NCI-H1436 (cell line): ENCODE results near the gene BHLHE41.
A peak's percentile ranks its signal among the peaks of the same experiment; 100 is the strongest.

ENCODE experiments used
- DNase-seq: peaks from one replicate; lab custom pipeline; 2025; lab: John Stamatoyannopoulos, UW

The BHLHE41 gene

DNA sequence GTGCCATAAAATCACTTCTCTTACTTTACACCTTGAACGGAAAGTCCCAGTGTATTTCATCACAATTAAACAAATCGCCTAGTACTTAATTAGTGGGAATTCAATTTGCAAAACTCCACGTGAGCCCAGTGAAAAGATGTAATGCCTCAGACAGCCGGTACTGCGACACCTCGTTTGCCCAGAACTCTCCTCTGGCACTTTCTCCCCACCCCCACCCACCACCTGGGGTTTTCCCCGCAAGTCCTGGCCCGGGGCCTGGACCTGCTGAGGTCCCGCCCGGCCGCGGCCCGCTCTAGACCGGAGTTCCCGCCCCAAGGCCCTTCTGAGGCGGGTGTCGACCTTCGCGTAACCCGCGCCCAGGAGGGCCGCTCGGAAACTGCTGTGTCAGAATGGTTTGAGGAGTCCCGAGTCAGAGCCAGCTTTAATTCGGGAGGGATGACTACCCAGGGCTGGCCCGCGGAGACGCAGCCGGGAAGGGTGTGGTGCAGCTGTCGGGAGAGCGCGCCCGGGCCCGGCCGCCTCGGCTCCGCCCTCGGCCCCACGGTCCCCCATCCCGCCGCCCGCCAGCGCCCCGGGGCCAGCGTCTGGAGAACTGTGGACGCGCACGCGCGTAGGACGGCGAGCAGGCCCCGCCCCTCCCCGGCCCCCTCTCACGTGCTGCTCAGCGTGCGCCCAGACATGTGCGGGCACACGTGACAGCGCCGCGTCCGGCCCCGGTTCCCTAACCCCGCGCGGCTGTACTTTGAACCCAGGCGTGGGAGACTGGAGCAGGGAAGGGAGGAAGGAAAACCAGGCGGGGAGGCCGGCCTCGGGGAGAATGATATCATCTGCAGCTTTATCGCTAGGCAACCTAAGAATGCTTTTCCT, 10.8 kb downstream of the BHLHE41 start:
- peak; percentile 12 for DNase-seq

DNA sequence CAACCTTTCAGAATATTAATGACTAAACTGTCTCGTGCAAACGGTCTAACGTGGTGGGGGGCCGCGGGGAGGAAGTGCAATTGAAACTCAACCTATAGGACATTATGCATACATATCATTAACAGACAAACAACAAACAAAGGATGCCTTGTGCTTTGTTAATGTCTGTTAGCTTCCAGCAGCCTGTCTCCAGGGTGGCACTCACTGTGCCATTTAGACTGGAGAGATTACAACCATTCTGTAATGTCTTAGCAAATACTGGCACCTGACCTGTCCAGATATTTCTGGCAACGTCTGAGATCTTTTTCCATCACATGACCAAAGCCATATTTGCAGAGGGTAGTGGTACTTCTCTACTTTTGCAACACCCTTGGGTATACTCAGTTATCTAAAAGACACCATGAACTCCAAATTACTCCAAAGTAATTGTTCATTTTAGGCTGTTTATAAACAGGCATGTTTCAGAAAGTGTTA, 11.6 kb downstream of the BHLHE41 start:
- DNase-seq = no peak

DNA sequence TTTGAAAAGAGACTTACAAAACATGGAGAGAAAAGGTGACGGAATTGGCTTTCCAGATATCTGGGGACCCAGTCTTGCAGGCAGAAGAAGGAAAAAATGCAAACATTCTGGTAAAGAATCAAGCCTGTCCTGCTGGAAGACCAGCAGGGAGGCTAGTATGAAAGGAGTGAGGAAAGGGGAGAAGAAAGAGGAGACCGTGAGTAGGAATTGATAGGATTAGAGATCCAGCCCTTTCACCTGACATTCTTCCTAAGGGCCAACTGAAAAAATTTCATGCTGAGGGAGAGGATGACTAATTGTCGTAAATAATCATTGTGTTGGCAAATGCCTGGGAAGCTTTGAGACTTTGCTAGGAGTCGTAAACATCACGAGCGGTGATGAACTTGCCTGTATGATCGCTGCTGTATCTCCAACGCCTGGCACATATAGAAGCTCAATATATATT, 12.1 kb downstream of the BHLHE41 start:
- DNase-seq = no peak

DNA sequence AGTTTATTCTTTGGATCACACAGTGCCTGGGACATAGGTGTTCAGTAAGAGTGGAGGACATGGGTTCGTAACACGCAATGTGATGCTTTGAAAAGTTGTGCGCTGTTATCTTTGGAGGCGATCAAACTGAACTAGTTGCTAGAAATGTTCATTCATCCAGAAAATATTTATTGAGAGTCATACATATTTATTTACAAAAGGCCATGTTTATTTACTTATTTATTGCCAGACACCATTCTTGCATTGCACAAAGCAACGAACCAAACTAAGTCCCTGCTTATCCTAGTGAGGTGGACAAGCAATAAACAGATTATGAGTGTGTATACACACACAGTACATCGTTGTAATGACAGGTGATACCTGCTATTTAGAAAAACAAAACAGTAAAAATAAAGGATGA, 12.6 kb downstream of the BHLHE41 start:
- no peak for DNase-seq

DNA sequence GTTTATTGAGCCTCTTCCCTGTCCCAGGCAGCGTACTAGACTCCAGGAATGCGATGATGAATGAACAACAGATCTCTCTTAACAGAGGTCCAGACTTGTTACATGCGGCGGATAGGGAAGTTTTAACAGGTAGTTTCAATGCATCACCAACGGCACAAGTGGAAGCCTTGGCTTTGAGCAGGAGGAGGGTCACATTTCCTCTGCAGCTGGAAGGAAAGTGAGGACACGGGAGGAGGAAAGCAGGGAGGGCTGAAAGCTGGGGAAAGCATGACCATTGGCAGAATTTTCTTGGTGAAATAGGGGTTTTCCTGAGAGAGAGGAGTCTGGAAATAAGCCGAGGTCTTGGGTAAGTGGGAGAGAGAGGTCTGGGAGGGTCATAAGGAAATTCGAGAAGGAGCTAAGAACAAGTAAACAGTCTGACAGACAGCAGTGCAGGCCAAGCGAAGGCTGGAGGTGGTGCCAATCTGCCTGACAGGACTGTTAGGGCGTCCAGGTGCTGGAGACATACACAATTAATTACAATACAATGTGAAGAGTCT, 15.4 kb downstream of the BHLHE41 start:
- DNase-seq = no peak

DNA sequence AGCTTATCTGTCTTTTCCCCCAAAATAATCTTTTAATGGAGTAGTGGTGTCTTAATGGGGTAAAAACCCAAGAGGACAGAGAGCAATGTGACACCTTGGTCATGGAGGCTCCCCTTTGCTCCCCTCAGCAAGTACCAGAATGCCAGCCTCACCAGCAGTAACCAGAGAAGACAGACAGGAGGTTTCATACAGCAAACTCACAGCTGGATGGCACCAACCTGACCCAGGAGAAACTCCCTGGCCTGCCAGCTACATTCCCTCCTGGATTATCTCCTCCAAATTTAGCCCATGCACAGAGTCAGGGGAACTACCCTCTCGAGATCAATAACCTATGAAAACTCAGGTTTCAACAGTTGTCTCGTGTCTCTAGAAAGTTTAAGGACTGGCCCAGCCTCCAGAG, 15.9 kb downstream of the BHLHE41 start:
- DNase-seq = no peak

DNA sequence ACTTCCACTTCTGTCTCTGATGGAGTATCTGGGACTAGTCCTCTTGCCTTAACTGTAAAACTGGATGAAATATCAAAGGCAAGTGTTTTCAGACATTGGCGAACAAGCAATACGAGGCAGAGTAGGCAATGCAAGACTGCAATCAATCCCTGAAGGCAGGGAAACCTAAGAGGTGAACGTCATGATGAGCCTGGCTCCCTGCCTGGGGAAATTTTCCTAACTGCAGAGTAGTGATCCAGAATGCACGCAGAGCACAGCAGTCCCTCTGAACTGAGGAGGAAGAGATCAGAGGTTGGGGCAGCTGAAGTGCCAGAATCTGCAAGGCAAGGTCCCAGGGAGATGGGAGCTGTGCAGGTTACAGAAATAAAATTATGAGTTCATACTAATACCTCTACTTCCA, 18.5 kb downstream of the BHLHE41 start:
- DNase-seq = no peak

DNA sequence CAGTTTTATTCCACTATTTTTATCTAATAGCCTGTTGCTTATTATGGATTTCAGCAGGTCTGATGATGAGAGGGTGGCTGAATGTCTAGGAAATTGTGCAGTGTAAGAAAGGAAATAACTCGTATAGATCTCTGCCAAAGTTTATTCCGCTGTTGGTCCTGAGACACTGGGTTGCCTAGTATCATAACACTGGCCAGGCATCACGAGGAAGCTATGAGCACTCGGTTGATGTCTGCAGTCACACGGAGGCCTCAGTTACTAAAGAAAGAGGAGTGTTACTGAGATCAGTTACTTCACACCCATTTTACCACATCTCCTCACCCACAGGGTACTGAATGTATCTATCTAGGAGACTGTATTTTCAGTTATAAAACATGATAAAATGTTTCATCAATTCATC, 21.9 kb downstream of the BHLHE41 start:
- no peak for DNase-seq

DNA sequence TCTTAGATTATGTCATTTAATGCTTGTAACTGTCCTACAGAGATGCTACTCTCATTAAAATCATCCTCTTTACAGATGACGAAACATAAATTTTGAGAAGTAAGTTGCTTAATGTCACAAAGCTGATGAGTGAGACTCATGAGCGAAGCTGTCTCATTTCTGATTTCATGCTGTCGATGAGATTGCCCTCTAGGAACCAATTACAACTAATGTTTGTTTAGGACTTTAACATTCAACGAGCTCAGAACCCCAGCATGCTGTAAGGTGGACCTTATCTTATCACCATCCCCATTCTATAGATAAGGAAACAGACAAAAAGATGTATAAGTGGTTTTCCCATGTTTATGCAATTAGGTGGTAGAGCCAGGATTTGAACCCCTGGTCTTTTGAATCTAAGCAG, 23.1 kb downstream of the BHLHE41 start:
- DNase-seq = no peak

DNA sequence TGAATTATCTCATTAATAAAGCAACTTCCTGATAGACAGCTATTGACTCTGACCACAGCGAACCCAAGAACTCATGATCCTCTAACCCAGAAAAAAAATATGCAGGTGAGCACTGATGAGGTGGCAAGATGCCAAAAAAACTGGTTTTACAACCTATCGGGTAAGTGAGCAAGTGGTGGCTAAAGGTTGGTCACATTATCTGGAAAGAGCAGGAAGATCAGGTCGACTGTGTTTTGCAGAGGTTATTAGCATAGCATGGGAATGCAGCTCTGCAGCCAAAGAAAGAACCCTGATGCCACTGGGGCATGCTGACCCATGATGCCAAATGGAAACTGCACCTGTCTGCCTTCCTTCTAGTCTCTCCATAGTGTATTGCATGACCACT, 23.5 kb downstream of the BHLHE41 start:
- DNase-seq = no peak

DNA sequence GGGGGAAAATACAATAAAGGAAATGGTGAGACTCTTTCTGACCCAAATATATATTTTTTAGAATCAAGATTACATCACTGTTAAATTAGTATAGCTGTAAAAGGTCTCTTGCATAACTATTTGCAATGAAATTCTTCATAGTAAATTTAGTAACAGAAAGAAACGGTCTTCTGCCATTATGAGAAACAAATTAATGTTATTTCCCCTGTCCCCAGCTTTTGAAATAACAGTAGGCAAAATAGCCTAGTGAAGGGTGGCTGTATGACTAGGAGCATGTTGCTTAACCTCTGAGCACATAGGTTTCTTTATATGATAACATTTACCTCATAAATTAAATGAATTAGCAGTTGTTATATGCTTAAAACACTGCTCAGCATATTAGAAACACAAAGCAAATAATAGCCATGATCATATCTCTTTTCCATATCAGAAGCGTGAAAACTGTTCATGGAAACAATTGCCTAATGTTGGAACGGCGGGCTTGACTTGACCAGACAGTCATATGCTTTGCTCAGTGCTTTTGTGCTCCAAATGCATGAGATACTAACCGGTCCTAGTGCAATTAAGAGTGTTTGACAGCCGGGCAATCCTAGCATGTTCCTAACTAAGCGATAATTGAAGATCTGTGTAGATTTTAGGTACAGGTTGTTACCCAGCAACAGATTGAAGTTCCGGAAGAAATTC, 24.0 kb downstream of the BHLHE41 start:
- DNase-seq = no peak

DNA sequence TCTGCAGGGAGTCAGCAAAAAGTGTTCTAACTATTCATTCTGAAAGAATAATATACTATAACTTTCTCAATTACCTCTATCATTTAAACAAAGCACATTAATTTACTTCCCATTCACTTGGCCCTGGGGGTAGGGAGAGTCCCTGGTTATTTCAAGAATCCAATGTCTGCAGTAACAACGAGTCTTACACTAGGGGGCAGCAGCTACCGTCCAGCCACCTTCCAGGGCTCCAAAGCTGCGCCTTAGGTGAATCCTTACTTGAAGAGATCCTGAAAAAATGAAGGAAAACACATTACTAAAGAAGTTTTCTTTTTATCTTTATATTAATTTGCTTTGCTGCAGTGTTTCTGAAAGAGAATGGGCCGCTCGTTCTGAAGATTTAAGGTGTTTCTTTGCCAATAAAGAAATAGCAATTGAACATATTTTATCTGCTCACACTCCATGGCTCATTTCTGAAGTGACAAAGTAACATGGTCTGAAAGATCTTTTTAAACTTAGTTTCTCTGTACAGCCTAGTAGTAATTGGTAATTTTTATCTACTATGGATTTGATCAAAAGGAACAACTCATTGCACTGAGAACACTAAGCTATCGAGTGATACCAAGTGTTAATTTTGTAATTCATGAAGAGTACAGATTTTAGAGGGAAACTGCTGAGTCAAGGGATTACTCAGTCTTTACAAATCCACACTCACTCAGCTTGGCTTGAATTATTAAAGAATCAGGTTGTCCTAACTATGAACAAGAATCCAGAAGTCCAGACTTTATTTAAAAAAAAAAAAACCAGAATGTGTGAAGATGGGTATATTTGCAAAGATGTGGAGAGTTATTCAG, 27.6 kb downstream of the BHLHE41 start:
- DNase-seq = peak; percentile 31

DNA sequence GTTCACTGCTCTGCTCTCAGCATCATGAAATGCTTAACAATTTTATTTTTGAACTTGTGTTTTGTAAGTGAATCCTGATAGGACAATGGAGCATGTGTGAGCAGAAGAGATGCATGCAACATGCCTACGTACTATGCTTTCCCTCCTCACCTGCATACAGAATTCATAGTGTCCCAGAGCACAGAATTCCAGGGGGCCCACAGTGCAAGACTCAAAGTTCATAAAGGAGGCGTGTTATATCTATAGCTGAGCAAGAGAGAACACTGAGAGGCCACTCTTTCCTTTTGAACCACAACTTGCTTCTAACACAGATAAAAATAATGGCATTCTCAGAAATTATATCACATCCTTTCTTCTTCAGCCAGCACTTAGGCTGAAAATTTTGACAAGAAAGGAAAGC, 28.8 kb downstream of the BHLHE41 start:
- DNase-seq = no peak

DNA sequence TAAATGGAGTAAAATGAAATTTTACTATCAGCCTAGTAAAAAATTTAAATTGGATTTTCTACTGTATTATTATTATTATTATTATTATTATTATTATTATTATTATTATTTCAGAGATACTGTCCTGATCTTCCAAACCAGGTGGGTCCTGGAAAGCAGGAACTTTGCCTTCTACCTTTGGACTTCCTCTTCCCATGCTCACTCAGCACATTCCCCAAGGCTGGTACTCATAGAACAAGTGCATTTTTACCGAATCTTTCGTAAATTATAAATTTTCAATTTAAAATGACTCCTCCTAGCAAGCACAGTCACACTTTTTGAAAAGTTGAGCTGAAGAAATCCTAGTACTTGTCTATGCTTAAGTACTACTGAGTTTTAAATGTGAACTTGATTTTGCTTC, 29.7 kb downstream of the BHLHE41 start:
- DNase-seq = no peak

DNA sequence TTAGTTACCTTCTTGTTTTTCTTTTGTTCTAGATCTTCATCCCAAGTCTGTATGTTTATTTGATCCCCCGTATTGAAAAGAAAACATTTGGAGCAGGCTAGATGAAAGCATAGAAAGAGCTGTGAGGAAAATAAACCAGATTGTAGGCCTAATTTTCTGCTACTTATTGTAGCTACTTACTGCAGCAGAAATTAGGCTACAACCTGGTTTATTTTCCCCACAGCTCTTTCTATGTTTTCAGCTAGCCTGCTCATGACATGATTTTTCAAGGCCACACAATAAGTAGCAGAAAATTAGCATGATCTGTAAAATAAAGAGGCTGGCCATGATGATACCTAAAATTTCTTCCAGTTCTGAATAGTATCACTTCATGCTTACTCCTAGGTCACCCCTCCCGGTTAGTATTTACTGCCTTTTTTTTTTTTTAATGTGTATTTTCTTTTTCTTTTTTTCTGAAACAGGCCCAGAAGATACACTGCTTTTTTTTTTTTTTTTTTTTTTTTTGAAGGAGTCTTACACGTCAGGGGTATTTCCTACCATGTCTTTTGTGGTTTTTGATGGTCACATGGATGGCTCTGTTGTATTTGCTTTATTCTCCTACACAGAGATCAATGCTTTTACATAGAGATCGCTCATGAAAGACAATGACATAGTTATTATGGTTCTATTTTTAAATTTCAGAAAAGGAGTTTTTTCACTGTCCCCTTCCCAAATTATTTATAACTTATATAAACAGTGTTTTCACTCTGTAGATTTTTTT, 32.3 kb downstream of the BHLHE41 start:
- no peak for DNase-seq

DNA sequence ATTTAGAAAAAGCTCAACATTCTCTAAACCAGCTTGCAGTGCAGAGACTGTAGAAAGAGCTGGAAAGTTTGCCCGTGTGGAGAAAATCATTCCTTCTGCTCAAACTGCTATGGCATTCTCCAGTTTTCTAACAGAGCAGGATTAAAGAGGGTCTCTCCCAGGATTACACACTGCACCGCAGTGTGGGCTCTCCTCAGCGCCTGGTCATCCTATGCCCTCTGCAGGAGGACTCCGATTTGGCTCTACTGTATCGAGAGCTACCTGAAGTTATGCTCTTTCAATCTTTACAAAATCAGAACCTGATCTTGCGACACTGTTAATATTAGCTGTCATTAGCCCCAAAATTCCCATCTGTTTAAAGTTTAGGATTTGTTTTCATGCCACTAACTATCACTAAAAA, 33.0 kb downstream of the BHLHE41 start:
- no peak for DNase-seq

DNA sequence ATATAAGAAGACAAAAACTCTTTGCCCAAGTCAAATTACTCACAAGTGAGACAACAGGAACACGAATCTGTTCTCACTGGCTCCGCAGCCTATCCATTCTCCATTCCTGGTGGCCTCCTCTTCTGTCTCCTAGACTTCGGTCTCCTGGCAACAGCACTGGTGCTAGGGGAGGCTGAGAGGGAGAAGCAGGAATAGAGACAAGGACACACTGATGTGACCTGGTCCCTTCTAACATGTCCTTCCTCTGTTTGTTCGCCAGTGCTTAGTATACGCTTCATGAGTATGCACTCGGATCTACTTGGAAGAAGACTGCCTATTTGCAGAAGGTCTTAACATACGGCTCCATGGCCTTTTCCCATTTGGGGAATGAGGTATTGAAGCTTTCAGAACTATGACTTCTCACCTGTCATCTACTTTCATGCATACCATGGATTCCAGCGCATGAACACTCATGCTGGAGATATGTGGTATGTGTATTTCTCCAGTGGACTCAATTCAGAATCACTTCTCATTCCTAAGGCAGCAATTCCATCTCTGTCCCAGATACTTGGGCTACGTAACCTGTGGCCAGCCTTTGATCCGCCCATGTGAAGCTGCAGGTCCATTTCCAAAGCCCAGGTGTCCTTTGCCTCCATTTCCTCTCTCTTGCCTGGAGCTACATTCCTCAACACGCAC, 33.9 kb downstream of the BHLHE41 start:
- no peak for DNase-seq

DNA sequence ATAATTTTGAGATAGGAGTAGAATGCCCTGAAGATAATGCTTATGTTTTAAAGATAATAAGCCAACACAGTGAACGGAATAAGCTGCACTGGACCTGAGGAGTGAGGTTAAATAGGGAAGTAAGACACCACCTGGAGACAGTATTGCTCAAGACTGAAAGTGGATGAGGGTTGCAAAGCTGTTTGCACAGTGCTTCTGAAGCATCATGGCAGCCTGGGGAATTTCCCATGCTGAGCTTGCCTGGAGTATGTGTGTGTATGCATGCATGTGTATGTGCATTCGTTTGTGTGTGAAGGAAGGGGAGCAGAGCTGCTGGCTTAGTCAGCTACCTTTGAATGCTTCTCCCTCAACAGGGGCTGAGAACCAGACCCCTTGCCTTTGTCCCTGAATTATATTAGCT, 35.8 kb downstream of the BHLHE41 start:
- DNase-seq = no peak

DNA sequence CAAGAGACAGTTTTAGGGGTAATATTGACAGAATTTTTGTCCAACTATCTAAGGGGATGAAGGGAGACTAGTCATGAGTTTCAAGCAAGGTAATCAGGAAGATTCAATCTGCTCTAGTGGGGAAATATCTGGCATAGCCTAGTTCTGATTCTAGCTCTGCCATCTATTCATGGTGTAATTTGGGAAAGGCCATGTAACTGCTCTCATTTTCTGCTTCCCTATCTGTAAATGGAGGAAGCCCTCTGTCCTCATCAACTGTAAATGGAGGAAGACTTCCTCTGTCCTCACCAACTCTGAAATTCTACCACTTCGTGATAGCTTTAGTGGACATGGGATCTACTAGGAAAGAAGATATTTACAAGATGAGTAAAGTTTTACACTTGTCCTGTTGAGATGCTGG, 37.9 kb downstream of the BHLHE41 start:
- DNase-seq = no peak

DNA sequence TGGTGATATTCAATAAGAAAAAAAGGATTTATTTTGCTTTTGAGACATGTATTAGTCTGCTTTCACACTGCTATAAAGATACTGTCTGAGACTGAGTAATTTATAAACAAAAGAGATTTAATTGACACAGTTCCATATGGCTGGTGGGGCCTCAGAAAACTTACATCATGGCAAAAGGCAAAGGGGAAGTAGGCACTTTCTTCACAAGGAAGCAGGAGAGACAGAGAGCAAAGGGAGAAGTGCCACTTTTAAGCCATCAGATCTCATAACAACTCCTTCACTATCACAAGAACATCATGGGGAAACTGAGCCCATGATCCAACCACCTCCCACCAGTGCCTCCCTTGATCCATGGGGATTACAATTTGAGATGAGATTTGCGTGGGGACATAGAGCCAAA, 43.9 kb downstream of the BHLHE41 start:
- DNase-seq = no peak
